Breast epithelium (tissue), 3 donors: Measurements from ENCODE around the gene LRRC74A.

Experiments used
- POLR2A ChIP-seq: fragments of 450-650 bp; IDR thresholded peaks from one replicate; pipeline ENCODE4 v1.6.1; 2016; ENCODE audit warnings: antibody characterized with exemption, mild to moderate bottlenecking, moderate library complexity
- POLR2AphosphoS5 ChIP-seq, 3 donors: sonication (generic); formaldehyde crosslinking; IDR thresholded peaks; one replicate each; pipeline ENCODE4 v1.6.1; 2017; ENCODE audit warnings: antibody characterized with exemption in 3 of 3
- TF ChIP-seq, protein P1 (sequence below), 3 donors: fragments of 450-650 bp; IDR thresholded peaks; one replicate each; pipeline ENCODE4 v1.5.1; 2016 to 2017; ENCODE audit warnings: antibody characterized with exemption in 3 of 3, mild to moderate bottlenecking in 3 of 3, moderate library complexity in 3 of 3

DNA sequence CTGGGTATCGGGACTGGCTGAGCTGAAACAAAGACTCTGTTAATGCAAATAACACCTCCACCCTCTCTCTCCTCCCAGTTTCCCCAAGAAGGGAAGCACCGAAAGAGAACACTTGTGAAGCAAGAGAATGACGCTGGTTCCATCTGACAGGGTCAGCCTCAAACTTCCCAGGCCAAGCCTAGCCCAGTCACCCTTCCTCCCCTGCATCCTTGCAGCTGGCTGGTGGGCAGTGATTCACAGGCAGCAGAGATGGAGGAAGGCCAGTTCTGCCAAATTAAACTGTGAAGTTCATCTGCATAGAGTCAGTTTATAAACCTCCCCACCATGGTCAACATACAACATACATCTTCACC, 2.8 kb downstream of the LRRC74A start:
- TF ChIP-seq, protein P1, sequence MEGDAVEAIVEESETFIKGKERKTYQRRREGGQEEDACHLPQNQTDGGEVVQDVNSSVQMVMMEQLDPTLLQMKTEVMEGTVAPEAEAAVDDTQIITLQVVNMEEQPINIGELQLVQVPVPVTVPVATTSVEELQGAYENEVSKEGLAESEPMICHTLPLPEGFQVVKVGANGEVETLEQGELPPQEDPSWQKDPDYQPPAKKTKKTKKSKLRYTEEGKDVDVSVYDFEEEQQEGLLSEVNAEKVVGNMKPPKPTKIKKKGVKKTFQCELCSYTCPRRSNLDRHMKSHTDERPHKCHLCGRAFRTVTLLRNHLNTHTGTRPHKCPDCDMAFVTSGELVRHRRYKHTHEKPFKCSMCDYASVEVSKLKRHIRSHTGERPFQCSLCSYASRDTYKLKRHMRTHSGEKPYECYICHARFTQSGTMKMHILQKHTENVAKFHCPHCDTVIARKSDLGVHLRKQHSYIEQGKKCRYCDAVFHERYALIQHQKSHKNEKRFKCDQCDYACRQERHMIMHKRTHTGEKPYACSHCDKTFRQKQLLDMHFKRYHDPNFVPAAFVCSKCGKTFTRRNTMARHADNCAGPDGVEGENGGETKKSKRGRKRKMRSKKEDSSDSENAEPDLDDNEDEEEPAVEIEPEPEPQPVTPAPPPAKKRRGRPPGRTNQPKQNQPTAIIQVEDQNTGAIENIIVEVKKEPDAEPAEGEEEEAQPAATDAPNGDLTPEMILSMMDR (IDR thresholded peaks at IDR 0.05) = no peak
- no peak for TF ChIP-seq POLR2AphosphoS5 (IDR thresholded peaks at IDR 0.05)
- no peak for TF ChIP-seq POLR2A
